GM12878 (cell line): Measurements from ENCODE around the gene SUSD6.

Experiments used
- BCL11A ChIP-seq: IDR thresholded peaks from 2 replicates; pipeline ENCODE4 v1.6.1; 2011; ENCODE audit warnings: low read depth, low read length
- EZH2 ChIP-seq: IDR thresholded peaks from 2 replicates; pipeline ENCODE4 v1.6.1; 2012; ENCODE audit warnings: low read depth, mild to moderate bottlenecking, control low read depth, inconsistent platforms, low read length, borderline replicate concordance; ENCODE audit not compliant: control insufficient read depth
- POLR2A ChIP-seq: IDR thresholded peaks from 2 replicates; pipeline ENCODE4 v1.6.1; 2011; ENCODE audit warnings: low read depth, mild to moderate bottlenecking, low read length
- RAD21 ChIP-seq: IDR thresholded peaks from 2 replicates; pipeline ENCODE4 v1.6.1; 2011; ENCODE audit warnings: mild to moderate bottlenecking, low read depth, low read length, moderate library complexity; ENCODE audit not compliant: insufficient read depth
- ZZZ3 ChIP-seq: IDR thresholded peaks from 2 replicates; pipeline ENCODE4 v1.6.1; 2011; ENCODE audit warnings: low read depth; ENCODE audit not compliant: control insufficient read depth, insufficient read length
- TF ChIP-seq, protein P1 (sequence below), 3 experiments: IDR thresholded peaks in 2 of 3; conservative IDR thresholded peaks in 1 of 3; 2 replicates each; pipeline ENCODE4 v1.5.1; 2011; ENCODE audit warnings: low read depth in 3 of 3, low read length in 3 of 3, mild to moderate bottlenecking in 3 of 3, control low read depth in 2 of 3, moderate library complexity in 2 of 3, inconsistent platforms in 1 of 3, mixed read lengths in 1 of 3; ENCODE audit not compliant: control insufficient read depth in 2 of 3, insufficient read depth in 1 of 3; ENCODE audit errors: extremely low read depth in 1 of 3

DNA sequence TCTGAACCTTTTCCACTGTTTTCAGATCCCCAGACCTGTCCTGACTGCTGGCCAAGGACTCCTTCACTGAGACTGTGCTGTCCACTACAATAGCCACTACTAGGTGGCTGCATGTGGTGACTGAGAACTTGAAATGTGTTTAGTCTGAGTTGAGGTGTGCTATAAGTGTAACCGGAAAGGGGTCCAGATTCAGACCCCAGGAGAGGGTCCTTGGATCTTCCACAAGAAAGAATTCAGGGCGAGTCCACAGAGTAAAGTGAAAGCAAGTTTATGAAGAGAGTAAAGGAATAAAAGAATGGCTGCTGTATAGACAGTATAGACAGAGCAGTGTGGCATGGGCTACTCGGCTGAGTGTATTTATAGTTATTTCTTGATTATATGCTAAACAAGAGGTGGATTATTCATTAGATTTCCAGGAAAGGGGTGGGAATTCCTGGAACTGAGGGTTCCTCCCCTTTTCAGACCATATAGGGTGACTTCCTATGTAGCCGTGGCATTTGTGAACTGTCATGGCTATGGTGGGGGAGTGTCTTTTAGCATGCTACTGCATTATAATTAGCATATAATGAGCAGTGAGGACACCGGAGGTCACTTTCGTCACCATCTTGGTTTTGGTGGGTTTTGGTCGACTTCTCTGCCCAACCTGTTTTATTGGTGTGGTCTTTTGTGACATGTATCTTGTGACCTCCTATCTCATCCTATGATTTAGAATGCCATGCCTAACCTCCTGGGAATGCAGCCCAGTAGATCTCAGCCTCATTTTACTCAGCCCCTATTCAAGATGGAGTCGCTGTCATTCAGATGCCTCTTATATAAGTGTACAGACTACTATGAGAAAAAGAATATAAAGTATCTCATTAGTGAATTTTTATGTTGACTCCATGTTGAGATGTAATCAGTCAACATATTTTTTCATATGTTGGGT lies 85.5 kb downstream of the SUSD6 start:
- TF ChIP-seq, protein P1, sequence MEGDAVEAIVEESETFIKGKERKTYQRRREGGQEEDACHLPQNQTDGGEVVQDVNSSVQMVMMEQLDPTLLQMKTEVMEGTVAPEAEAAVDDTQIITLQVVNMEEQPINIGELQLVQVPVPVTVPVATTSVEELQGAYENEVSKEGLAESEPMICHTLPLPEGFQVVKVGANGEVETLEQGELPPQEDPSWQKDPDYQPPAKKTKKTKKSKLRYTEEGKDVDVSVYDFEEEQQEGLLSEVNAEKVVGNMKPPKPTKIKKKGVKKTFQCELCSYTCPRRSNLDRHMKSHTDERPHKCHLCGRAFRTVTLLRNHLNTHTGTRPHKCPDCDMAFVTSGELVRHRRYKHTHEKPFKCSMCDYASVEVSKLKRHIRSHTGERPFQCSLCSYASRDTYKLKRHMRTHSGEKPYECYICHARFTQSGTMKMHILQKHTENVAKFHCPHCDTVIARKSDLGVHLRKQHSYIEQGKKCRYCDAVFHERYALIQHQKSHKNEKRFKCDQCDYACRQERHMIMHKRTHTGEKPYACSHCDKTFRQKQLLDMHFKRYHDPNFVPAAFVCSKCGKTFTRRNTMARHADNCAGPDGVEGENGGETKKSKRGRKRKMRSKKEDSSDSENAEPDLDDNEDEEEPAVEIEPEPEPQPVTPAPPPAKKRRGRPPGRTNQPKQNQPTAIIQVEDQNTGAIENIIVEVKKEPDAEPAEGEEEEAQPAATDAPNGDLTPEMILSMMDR (IDR thresholded peaks at IDR 0.05 in 2 of 3, conservative IDR thresholded peaks at IDR 0.05 in 1 of 3; ENCODE audit: control insufficient read depth in 2 of 3, extremely low read depth in 1 of 3, insufficient read depth in 1 of 3, low read depth in 3 of 3, low read length in 3 of 3), result no peak
- TF ChIP-seq BCL11A, result no peak
- TF ChIP-seq EZH2, result no peak
- no peak for TF ChIP-seq POLR2A
- TF ChIP-seq RAD21, result no peak
- no peak for TF ChIP-seq ZZZ3
